Skeletal muscle satellite cell (primary cell): Measurements from ENCODE around the gene TEX22.

Source experiments
- H3K27me3 ChIP-seq: 2 replicates; pipeline ENCODE4 v1.7.0; 2013; ENCODE audit warnings: low read length; ENCODE audit not compliant: control insufficient read depth, insufficient read depth
- H3K36me3 ChIP-seq: 2 replicates; pipeline ENCODE4 v1.7.0; 2013; ENCODE audit warnings: mild to moderate bottlenecking, control low read depth, low read length; ENCODE audit not compliant: insufficient read depth
- H3K4me1 ChIP-seq: 2 replicates; pipeline ENCODE4 v1.7.0; 2013; ENCODE audit warnings: low read length; ENCODE audit not compliant: control insufficient read depth, insufficient read depth
- H3K4me2 ChIP-seq: 2 replicates; pipeline ENCODE4 v1.7.0; 2013; ENCODE audit warnings: mild to moderate bottlenecking, low read length
- H3K4me3 ChIP-seq: 2 replicates; pipeline ENCODE4 v1.7.0; 2013; ENCODE audit warnings: low read length
- H3K9ac ChIP-seq: 2 replicates; pipeline ENCODE4 v1.7.0; 2013; ENCODE audit warnings: mild to moderate bottlenecking, low read depth, low read length, moderate library complexity
- H3K9me3 ChIP-seq: replicated peaks from 2 replicates; pipeline ENCODE4 v1.7.0; 2013; ENCODE audit warnings: mild to moderate bottlenecking, control low read depth, low read length

TEX22 gene

DNA sequence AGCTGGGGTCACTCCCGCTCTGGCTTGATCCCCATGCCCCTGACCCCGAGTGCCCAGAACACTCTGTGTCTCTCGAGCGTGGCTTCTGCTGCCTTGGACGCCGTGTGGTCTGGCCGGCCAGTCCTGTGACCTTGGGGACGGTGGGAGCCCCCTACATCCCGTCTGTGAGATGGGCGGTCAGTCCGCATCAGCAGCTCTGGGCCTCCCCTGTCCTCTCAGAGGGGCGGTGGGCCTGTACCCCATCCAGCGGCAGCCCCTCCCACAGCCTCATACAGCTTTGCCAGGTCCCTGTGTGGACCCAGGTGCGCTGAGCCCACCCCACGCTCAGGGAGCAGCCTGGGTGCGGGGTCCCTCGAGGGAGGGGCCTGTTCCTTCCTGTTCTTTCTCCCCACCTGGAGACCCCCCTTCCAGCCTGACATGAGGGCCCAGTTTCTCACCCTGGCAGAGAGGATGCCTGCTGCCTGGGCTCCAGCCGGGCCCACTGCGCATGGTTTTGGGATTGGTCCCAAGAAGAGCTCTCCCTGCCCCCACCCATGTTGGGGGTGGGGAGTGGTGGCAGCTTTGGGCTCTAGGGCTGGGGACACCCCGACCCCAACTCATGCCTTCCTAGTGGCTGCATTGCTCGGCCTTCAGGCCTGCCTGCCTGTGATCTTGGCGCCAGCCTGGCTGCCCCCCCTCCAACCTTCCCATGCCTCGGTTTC lies 22.8 kb downstream of the TEX22 start:
- peak overlapping the region; percentile 92 for H3K9ac ChIP-seq
- H3K4me1 ChIP-seq = peaks cover 27% of the 10 kb centered on the region
- H3K4me2 ChIP-seq = peak overlapping the region; percentile 99
- H3K4me3 ChIP-seq = peak overlapping the region; percentile 95
- peaks cover 2% of the 10 kb centered on the region for H3K36me3 ChIP-seq
- no peaks in the 10 kb centered on the region for H3K27me3 ChIP-seq
- no peaks in the 10 kb centered on the region for H3K9me3 ChIP-seq

DNA sequence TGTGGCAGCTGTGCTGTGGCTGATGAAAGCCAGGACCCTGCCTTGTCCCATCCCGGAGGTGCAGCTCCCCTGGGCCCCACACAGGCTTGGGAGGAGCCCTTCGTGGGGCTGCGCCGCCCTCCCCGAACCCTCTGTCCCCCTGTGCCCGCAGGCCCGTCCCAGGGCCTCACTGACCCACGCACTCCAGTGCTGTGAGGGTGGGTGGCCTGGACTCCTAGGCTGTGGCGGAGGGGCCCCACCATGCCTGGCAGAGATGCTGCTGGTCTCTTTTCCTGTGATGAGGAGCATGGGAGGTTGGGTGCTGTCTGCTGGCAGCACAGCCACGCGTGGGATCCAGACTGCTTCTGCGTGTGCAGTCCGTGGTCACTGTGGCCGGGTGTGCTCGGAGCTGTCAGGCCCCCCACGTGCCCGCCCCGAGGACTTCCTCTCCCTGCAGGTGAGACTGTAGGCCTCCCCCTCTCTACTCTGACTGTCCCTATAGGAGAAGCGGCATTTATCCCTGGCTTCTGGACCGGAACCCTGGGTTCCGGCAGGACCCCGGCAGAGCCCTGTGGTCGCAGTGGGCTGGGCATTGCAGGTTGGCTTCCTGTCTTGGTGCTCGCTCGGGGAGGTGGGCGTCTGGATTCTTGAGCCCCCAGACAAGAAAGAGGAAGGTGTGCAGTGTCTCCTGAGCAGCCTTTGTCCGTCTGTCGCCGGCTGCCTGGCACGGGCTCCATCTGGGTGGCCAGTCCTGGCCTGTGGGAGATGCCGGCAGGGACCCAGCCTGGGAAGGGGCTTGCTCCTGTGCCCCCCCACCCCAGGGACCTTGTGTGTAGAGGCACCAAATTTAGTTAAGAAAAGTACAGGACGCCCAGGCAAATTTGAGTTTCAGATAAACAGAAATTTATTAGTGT lies 23.6 kb downstream of the TEX22 start:
- H3K9ac ChIP-seq = peak overlapping the region; percentile 92
- peak overlapping the region; percentile 95 for H3K4me3 ChIP-seq
- peak overlapping the region; percentile 99 for H3K4me2 ChIP-seq
- peaks cover 10% of the 10 kb centered on the region for H3K36me3 ChIP-seq
- no peaks in the 10 kb centered on the region for H3K27me3 ChIP-seq
- peaks cover 27% of the 10 kb centered on the region for H3K4me1 ChIP-seq
- H3K9me3 ChIP-seq = no peaks in the 10 kb centered on the region

DNA sequence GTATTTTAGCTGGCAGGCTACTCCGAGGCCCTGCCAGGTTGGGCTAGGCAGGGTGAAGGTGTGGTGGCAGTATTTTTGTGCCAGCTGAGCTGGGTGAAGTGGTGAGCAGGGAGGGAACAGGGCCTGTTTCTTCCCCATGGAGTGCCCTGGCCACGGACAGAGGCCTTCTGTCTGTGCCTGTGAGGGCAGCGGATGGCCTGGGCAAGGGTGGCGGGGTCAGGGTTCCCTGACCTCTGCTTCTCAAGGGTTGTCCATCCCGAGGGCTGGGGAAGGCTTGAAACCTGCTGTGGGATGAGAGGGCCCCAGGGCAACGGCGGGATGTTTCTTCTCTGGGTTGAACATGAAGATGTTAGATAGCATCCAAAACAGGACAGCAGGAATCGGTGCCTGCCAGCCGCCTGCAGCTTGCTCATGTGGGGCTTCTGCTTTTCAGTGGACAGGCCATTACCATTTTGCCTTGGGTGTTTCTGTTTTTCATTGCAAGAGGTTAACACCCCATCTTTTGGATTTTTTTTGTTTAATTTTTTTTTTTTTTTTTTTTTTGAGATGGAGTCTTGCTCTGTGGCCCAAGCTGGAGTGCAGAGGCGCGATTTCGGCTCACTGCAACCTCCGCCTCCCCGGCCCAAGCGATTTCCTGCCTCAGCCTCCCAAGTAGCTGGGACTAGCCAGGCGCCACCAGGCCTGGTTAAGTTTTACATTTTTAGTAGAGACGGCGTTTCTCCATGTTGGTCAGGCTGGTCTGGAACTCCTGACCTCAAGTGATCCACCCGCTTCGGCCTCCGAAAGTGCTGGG lies 24.6 kb downstream of the TEX22 start:
- Histone ChIP-seq H3K9me3 (no peaks in the 10 kb centered on the region), H3K4me1 (peaks cover 27% of the 10 kb centered on the region), H3K4me3 (no peak overlapping the region), H3K9ac (no peak overlapping the region), H3K27me3 (no peaks in the 10 kb centered on the region), H3K4me2 (peak overlapping the region; percentile 99), H3K36me3 (peaks cover 14% of the 10 kb centered on the region)

DNA sequence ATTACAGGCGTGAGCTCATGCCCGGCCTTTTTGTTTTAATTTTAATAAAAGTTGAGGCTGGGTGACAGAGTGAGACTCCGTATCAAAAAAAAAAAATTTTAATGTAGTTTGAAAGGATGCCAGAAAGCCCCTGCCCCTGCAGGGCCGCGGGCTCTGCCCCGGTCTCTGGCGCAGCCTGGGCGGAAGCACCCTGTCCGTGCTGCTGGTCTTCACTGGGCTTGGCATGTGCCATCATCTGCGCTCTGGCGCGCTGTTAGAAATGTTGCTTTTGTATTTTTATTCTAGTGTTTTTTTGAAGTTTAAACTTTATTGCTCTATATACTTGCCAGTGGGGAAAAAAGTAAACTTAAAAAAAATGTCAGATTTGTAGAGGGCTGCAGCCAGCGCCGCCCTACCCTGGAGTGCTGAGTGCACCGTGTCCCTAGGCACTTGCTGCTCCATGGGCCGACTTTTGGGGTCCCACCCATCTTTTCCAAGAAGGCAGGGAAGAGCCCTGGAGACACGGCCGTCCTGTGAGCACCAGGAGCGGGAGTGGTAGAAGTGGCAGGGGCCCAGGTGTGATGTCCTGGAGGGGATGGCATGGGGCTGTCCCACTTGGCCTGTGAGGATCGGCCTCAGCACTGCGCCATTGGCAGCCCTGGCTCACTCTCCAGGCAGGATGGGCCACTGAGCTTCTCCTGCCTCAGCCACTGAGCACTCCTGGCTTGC lies 25.3 kb downstream of the TEX22 start:
- Histone ChIP-seq H3K27me3 (no peaks in the 10 kb centered on the region), H3K9ac (no peak overlapping the region), H3K4me3 (no peak overlapping the region), H3K4me1 (peaks cover 25% of the 10 kb centered on the region), H3K36me3 (peaks cover 14% of the 10 kb centered on the region), H3K9me3 (no peaks in the 10 kb centered on the region), H3K4me2 (no peak overlapping the region)

DNA sequence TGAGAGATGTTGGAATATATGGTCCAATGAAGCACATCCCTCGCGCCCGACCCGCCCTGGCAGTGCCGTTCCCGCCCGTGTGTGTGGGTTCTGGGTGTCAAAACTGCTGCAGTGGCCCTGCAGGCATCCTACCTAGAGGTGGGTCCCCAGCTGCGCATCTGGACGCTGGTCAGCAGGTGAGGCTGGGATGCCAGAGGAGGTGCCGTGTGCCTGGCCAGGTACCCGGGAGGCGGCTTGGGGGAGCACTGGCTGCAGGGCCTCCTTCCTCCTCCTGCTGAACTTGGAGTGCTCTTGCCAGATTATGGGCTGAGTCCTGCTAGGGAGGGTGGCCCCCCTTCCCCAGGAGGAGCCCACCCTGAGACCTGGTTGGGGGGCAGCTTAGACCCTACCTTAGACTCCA lies 26.5 kb downstream of the TEX22 start:
- Histone ChIP-seq H3K9ac (no peak overlapping the region), H3K36me3 (peaks cover 18% of the 10 kb centered on the region), H3K27me3 (no peaks in the 10 kb centered on the region), H3K4me3 (no peak overlapping the region), H3K9me3 (no peaks in the 10 kb centered on the region), H3K4me2 (no peak overlapping the region), H3K4me1 (peaks cover 17% of the 10 kb centered on the region)

DNA sequence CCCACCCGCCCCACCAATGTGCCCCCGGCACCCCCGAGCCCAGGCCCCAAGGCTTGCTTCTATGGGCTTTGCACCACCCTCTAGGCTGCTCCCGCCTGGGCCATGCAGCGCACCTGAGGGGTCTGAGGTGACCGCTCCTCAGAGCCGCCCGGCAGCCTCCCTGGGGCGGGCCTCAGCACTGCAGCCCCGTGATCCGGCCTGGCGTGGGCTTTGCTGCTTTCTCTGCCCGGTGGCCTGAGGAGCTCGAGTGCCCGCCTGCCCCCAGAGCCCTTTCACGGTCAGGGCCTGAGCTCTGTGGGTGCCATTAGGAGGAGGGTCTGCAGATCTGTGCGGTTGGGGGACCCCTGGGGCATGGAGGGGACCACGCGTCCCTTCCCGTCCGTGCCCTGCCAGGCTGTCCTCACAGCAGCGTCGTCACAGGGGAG lies 27.5 kb downstream of the TEX22 start:
- Histone ChIP-seq H3K4me3 (no peak overlapping the region), H3K27me3 (no peaks in the 10 kb centered on the region), H3K4me1 (peaks cover 25% of the 10 kb centered on the region), H3K4me2 (no peak overlapping the region), H3K36me3 (peaks cover 18% of the 10 kb centered on the region), H3K9ac (no peak overlapping the region), H3K9me3 (no peaks in the 10 kb centered on the region)

DNA sequence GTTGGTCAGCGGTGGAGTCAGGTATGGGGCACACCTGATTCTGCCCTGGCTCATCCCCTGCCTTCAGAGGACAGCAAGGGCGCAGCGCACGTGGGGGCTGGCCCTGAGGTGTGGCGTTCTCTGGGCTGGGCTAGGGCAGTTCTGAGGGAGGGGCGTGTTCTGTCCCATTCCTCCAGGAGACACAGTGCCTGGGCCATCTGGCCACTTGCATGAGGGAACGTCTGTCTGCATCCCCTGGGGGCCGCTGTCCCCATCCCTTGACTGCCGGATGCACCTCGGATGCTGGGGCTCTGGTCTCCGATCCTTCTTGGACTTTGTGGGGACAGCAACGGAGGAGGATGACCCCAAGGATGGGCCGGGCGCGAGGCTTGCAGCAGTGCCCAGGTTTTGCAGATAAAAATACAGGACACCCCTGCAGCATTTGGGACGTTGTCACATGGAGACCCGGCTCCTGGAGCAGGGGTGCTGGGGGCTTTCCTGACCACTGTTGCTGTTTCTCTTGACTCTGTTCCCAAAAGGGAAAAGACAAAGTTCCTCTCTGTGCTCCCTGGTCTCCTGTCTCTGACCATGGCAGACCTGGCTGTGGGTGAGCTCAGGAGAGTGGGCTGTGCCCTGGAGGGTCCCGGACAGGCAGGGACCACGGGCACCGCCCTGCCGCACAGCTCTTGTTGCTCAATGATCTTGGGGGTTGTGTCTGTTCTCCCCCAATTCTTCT lies 28.2 kb downstream of the TEX22 start:
- Histone ChIP-seq H3K9me3 (no peaks in the 10 kb centered on the region), H3K9ac (no peak overlapping the region), H3K4me3 (no peak overlapping the region), H3K27me3 (no peaks in the 10 kb centered on the region), H3K4me2 (no peak overlapping the region), H3K36me3 (peaks cover 18% of the 10 kb centered on the region), H3K4me1 (peaks cover 25% of the 10 kb centered on the region)

DNA sequence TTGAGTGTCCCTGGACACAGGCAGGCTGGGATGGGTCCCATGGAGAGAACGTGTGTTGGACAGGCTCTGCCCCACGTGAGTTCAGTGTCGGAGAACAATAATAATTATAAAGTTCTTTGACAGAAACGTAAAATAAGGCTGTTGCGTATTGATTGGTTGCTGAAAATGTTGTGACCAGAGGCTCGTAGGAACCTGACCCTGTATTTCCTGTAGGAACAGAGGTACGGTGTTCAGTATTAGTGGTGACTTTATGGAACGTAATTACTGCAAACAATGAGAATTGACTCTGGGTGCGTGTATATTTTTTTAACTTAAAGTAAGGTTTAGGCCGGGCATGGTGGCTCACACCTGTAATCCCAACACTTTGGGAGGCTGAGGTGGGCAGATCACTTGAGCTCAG lies 29.1 kb downstream of the TEX22 start:
- Histone ChIP-seq H3K9ac (no peak overlapping the region), H3K36me3 (peaks cover 19% of the 10 kb centered on the region), H3K27me3 (no peaks in the 10 kb centered on the region), H3K4me1 (peaks cover 23% of the 10 kb centered on the region), H3K9me3 (no peaks in the 10 kb centered on the region), H3K4me2 (no peak overlapping the region), H3K4me3 (no peak overlapping the region)

DNA sequence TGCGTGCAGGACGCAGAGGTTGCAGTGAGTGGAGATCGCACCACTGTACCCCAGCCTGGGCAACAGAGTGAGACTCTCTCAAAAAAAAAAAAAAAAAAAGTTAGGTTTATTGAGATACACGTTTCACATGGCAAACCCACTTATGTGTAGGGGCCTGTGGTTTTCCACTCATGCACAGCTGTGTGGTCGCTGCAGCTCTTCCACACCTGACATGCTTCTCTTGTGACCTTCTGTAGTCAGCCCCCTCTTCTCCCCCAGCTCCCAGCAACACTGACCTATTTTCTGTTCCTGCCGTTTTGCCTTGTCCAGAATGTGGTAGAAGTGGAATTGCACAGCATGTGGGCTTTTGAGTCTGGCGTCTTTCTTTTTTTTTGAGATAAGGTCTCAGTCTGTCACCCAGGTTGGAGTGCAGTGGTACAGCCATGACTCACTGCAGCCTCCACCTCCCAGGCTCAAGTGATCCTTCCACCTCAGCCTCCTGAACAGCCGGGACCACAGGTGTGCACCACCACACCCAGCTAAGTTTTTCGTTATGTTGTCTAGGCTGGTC lies 29.7 kb downstream of the TEX22 start:
- Histone ChIP-seq H3K4me1 (peaks cover 20% of the 10 kb centered on the region), H3K36me3 (peaks cover 22% of the 10 kb centered on the region), H3K27me3 (no peaks in the 10 kb centered on the region), H3K4me2 (no peak overlapping the region), H3K9me3 (no peaks in the 10 kb centered on the region), H3K9ac (no peak overlapping the region), H3K4me3 (no peak overlapping the region)

DNA sequence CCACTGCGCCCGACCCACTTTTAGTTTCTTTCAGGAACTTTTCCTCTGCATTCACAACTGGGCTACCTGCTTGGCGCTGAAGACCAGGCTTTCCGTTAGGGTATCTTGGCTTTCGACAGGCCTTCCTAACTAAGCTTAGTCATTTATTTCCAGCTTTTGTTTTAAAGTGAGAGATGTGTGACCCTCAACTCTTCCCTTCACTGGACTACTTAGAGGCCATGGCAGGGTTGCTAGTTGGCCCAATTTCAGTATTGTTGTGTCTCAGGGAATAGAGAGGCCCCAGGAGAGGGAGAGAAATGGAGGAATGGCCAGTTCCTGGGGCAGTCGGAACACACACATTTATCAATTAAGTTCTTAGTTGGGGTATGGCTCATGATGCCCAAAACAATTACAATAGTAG lies 31.7 kb downstream of the TEX22 start:
- H3K9ac ChIP-seq = no peak overlapping the region

More for the DNA sequence above, 31.7 kb downstream of the TEX22 start:
- Histone ChIP-seq H3K36me3 (peaks cover 22% of the 10 kb centered on the region), H3K9me3 (no peaks in the 10 kb centered on the region), H3K27me3 (no peaks in the 10 kb centered on the region), H3K4me1 (peaks cover 20% of the 10 kb centered on the region), H3K4me3 (no peak overlapping the region), H3K4me2 (peak overlapping the region; percentile 1)
